ENCODE measurements around the gene RBM17. TPM values are rescaled to one million over a fixed set of nuclear protein-coding genes. Genes with fewer than 3 reads are reported as not detected.
"Not testable (repeated sequence)": the region's sequence is repeated elsewhere in the genome, so short reads cannot be mapped to it uniquely, and the experiment has no call there.

Gene RBM17
- 75.9 TPM for polyA plus RNA-seq (2013, experiment 1 of 2)
- polyA plus RNA-seq (2013, experiment 2 of 2): 76.3 TPM

DNA sequence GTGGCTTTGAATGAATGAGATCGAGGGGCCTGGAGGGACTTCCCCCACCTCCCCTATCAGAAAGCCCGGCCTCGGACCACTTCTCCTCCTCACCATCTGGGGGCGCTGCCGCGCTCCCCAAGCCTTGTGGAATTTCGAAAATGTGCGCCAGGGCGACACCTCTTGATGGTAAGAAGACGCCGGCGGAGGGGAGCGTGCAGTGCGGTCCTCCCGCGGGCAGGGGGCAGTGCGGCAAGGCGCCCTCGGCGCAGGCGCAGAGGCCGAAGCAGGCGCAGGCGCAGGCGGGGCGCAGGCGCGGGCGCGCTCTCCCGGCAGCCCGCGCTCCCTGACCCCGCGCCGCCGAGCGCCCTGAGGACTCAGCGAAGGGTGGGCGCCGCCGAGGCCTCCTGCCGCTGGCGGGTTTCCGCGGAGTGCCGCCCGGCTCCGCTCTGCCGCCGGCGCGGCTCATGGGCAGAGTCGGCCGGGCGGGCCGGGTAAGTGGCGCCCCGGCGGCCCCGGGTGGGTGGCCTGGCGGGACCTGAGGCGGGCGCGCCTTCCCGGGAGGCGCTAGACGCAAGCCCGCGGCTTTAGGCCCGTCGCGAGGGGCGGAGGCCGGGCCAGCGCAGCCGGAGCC, at the start of gene RBM17:
TSS of gene RBM17 (plus strand) at position 314 of the 613 bp plus-strand sequence. CDS start 8,032 bp downstream, outside the sequence.
- Histone ChIP-seq H2BK120ac (ENCODE audit: low read depth, low read length) (no peak within 1 kb of the TSS), H2BK15ac (ENCODE audit: low read length) (no peak within 1 kb of the TSS), H2BK12ac (ENCODE audit: low read length) (no peak within 1 kb of the TSS), H3K18ac (ENCODE audit: low read length) (peak within 1 kb of the TSS; percentile 90), H4K8ac (ENCODE audit: low read depth, low read length) (no peak within 1 kb of the TSS), H3K4me3 (ENCODE audit: low read length in 2 of 2) (peak within 1 kb of the TSS; percentile 90 to 94), H3K4me1 (ENCODE audit: control insufficient read depth in 2 of 2, insufficient read depth in 1 of 2, low read depth in 1 of 2, low read length in 2 of 2) (peaks cover 3 to 5% of the 10 kb centered on the region in 2 donors), H3K23ac (ENCODE audit: low read depth, low read length, poor library complexity) (peak within 1 kb of the TSS; percentile 71), H3K27me3 (ENCODE audit: control insufficient read depth in 3 of 3, insufficient read depth in 3 of 3, low read depth in 1 of 3, low read length in 3 of 3) (peaks cover 0 to 7% (median 0%) of the 10 kb centered on the region in 3 experiments), H3K9ac (ENCODE audit: low read depth, low read length, poor library complexity) (peak within 1 kb of the TSS; percentile 97), H3K4ac (ENCODE audit: low read length) (no peak within 1 kb of the TSS), H2AK5ac (ENCODE audit: low read depth, low read length) (peak within 1 kb of the TSS; percentile 95), H3K4me2 (ENCODE audit: insufficient read depth, low read length, poor library complexity, severe bottlenecking) (peak within 1 kb of the TSS; percentile 87), H3K9me3 (replicated peaks in 1 of 2; ENCODE audit: control insufficient read depth in 2 of 2, insufficient read depth in 1 of 2, low read depth in 1 of 2, low read length in 2 of 2) (no peaks in the 10 kb centered on the region), H4K91ac (ENCODE audit: low read depth, low read length, poor library complexity) (no peak within 1 kb of the TSS), H2AFZ (ENCODE audit: low read length) (peak within 1 kb of the TSS; percentile 84), H2BK5ac (ENCODE audit: low read length) (peak within 1 kb of the TSS; percentile 88), H3K27ac (replicated peaks; ENCODE audit: low read length) (no peak within 1 kb of the TSS), H3K14ac (ENCODE audit: low read length) (peak within 1 kb of the TSS; percentile 49), H3K36me3 (replicated peaks in 1 of 2; ENCODE audit: control insufficient read depth in 2 of 2, insufficient read depth in 2 of 2, low read length in 2 of 2) (peaks cover 0 to 22% of the 10 kb centered on the region in 2 donors), H3K79me1 (ENCODE audit: low read depth, low read length) (peaks cover 7% of the 10 kb centered on the region)
- WGBS, 2 donors (ENCODE audit: extremely low coverage in 2 of 2, insufficient read length in 2 of 2, insufficient replicate concordance in 1 of 2): no CpG with 5 or more reads among the region's 77 CpGs
- DNase-seq (ENCODE audit: low spot score): peak; percentile 98

DNA sequence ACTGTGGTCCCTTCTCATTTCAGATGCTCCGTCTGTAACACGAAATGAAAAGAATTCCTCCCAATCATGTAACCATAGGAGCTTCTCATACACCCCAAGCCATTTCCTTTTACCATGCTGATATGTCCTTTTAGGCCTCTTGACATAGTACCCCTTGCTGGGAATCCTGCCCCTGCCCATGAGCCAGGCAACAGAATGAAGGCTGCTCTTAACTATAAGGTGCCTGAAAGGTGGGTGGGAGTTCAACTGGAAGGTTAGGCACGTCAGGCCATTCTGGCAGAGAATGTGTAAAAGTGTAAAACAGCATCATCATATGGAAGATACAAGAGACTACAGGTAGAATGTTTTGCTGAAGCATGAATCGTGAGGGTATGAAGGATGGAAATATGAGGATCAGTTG, 49.1 kb upstream of the RBM17 start:
- DNase-seq (ENCODE audit: low spot score): no peak
- no CpG with 5 or more reads among the region's 4 CpGs for WGBS, 2 donors (ENCODE audit: extremely low coverage in 2 of 2, insufficient read length in 2 of 2, insufficient replicate concordance in 1 of 2)

DNA sequence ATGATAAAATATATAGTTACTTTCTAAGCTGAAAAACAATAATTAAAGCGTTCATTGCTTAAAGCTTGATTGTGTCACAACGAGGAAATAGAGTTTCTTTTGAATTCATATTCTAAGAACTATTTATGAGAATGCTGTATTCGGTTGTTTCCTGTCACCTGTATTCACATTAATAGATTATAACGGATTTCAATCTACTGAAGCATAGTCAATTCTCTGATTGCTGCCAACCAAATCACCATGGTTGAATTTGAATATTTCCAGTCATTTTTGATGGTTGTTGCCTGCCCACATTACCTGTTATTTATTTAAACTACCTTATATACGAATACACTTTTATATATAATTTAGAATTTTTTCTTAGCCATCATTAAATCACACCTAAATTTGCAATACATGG, 48.6 kb upstream of the RBM17 start:
- Histone ChIP-seq H2AK5ac (ENCODE audit: low read depth, low read length) (no peak overlapping the region), H3K36me3 (replicated peaks in 1 of 2; ENCODE audit: control insufficient read depth in 2 of 2, insufficient read depth in 2 of 2, low read length in 2 of 2) (no peaks in the 10 kb centered on the region), H3K14ac (ENCODE audit: low read length) (no peak overlapping the region), H3K4ac (ENCODE audit: low read length) (no peak overlapping the region), H2BK120ac (ENCODE audit: low read depth, low read length) (no peak overlapping the region), H3K4me1 (ENCODE audit: control insufficient read depth in 2 of 2, insufficient read depth in 1 of 2, low read depth in 1 of 2, low read length in 2 of 2) (peaks cover 0 to 5% of the 10 kb centered on the region in 2 donors), H3K27me3 (ENCODE audit: control insufficient read depth in 3 of 3, insufficient read depth in 3 of 3, low read depth in 1 of 3, low read length in 3 of 3) (peaks cover 0 to 20% (median 0%) of the 10 kb centered on the region in 3 experiments), H3K79me1 (ENCODE audit: low read depth, low read length) (no peaks in the 10 kb centered on the region), H4K8ac (ENCODE audit: low read depth, low read length) (no peak overlapping the region), H2BK5ac (ENCODE audit: low read length) (no peak overlapping the region), H2BK12ac (ENCODE audit: low read length) (no peak overlapping the region), H3K4me2 (ENCODE audit: insufficient read depth, low read length, poor library complexity, severe bottlenecking) (no peak overlapping the region), H3K9me3 (replicated peaks in 1 of 2; ENCODE audit: control insufficient read depth in 2 of 2, insufficient read depth in 1 of 2, low read depth in 1 of 2, low read length in 2 of 2) (peaks cover 0 to 1% of the 10 kb centered on the region in 2 donors), H4K91ac (ENCODE audit: low read depth, low read length, poor library complexity) (no peak overlapping the region), H3K4me3 (ENCODE audit: low read length in 2 of 2) (no peak overlapping the region), H2BK15ac (ENCODE audit: low read length) (no peak overlapping the region), H3K18ac (ENCODE audit: low read length) (no peak overlapping the region), H3K27ac (replicated peaks; ENCODE audit: low read length) (no peak overlapping the region), H3K23ac (ENCODE audit: low read depth, low read length, poor library complexity) (no peak overlapping the region), H2AFZ (ENCODE audit: low read length) (no peak overlapping the region), H3K9ac (ENCODE audit: low read depth, low read length, poor library complexity) (no peak overlapping the region)
- no CpG with 5 or more reads among the region's 5 CpGs for WGBS, 2 donors (ENCODE audit: extremely low coverage in 2 of 2, insufficient read length in 2 of 2, insufficient replicate concordance in 1 of 2)
- DNase-seq (ENCODE audit: low spot score): no peak

More for the DNA sequence above, 49.1 kb upstream of the RBM17 start:
- H3K79me1 ChIP-seq (ENCODE audit: low read depth, low read length): no peaks in the 10 kb centered on the region
- H2BK120ac ChIP-seq (ENCODE audit: low read depth, low read length): no peak overlapping the region
- peaks cover 0 to 5% of the 10 kb centered on the region in 2 donors for H3K4me1 ChIP-seq (ENCODE audit: control insufficient read depth in 2 of 2, insufficient read depth in 1 of 2, low read depth in 1 of 2, low read length in 2 of 2)
- H2AK5ac ChIP-seq (ENCODE audit: low read depth, low read length): no peak overlapping the region
- H3K27ac ChIP-seq (replicated peaks; ENCODE audit: low read length): no peak overlapping the region
- no peak overlapping the region for H3K9ac ChIP-seq (ENCODE audit: low read depth, low read length, poor library complexity)
- H4K91ac ChIP-seq (ENCODE audit: low read depth, low read length, poor library complexity): no peak overlapping the region
- no peak overlapping the region for H3K4me3 ChIP-seq (ENCODE audit: low read length in 2 of 2)
- no peak overlapping the region for H3K4ac ChIP-seq (ENCODE audit: low read length)
- H2BK12ac ChIP-seq (ENCODE audit: low read length): no peak overlapping the region
- no peak overlapping the region for H3K23ac ChIP-seq (ENCODE audit: low read depth, low read length, poor library complexity)
- H3K4me2 ChIP-seq (ENCODE audit: insufficient read depth, low read length, poor library complexity, severe bottlenecking): no peak overlapping the region
- H3K36me3 ChIP-seq (replicated peaks in 1 of 2; ENCODE audit: control insufficient read depth in 2 of 2, insufficient read depth in 2 of 2, low read length in 2 of 2): no peaks in the 10 kb centered on the region
- no peak overlapping the region for H4K8ac ChIP-seq (ENCODE audit: low read depth, low read length)
- no peak overlapping the region for H2BK15ac ChIP-seq (ENCODE audit: low read length)
- no peak overlapping the region for H3K14ac ChIP-seq (ENCODE audit: low read length)
- no peak overlapping the region for H3K18ac ChIP-seq (ENCODE audit: low read length)
- no peak overlapping the region for H2AFZ ChIP-seq (ENCODE audit: low read length)
- H2BK5ac ChIP-seq (ENCODE audit: low read length): no peak overlapping the region
- peaks cover 0 to 1% of the 10 kb centered on the region in 2 donors for H3K9me3 ChIP-seq (replicated peaks in 1 of 2; ENCODE audit: control insufficient read depth in 2 of 2, insufficient read depth in 1 of 2, low read depth in 1 of 2, low read length in 2 of 2)
- H3K27me3 ChIP-seq (ENCODE audit: control insufficient read depth in 3 of 3, insufficient read depth in 3 of 3, low read depth in 1 of 3, low read length in 3 of 3): peaks cover 0 to 20% (median 0%) of the 10 kb centered on the region in 3 experiments

- peaks cover 0 to 17% (median 0%) of the 10 kb centered on the region in 3 experiments for H3K27me3 ChIP-seq (ENCODE audit: control insufficient read depth in 3 of 3, insufficient read depth in 3 of 3, low read depth in 1 of 3, low read length in 3 of 3)
Measured at GRCh38 chr10:6043377-6043776, 45.5 kb upstream of the RBM17 start.

More at GRCh38 chr10:6043377-6043776, 45.5 kb upstream of the RBM17 start:
- H3K9me3 ChIP-seq (replicated peaks in 1 of 2; ENCODE audit: control insufficient read depth in 2 of 2, insufficient read depth in 1 of 2, low read depth in 1 of 2, low read length in 2 of 2); H3K36me3 ChIP-seq (replicated peaks in 1 of 2; ENCODE audit: control insufficient read depth in 2 of 2, insufficient read depth in 2 of 2, low read length in 2 of 2); H3K4me2 ChIP-seq (ENCODE audit: insufficient read depth, low read length, poor library complexity, severe bottlenecking); H3K4me1 ChIP-seq (ENCODE audit: control insufficient read depth in 2 of 2, insufficient read depth in 1 of 2, low read depth in 1 of 2, low read length in 2 of 2); H3K27ac ChIP-seq (replicated peaks; ENCODE audit: low read length); H2AFZ ChIP-seq (ENCODE audit: low read length); H3K4me3 ChIP-seq (ENCODE audit: low read length in 2 of 2); H3K23ac ChIP-seq (ENCODE audit: low read depth, low read length, poor library complexity); H4K91ac ChIP-seq (ENCODE audit: low read depth, low read length, poor library complexity); H2BK5ac ChIP-seq (ENCODE audit: low read length); H2AK5ac ChIP-seq (ENCODE audit: low read depth, low read length); H2BK12ac ChIP-seq (ENCODE audit: low read length); DNase-seq (ENCODE audit: low spot score); H3K18ac ChIP-seq (ENCODE audit: low read length); H3K9ac ChIP-seq (ENCODE audit: low read depth, low read length, poor library complexity); H2BK15ac ChIP-seq (ENCODE audit: low read length); H2BK120ac ChIP-seq (ENCODE audit: low read depth, low read length); H3K4ac ChIP-seq (ENCODE audit: low read length); H4K8ac ChIP-seq (ENCODE audit: low read depth, low read length); H3K14ac ChIP-seq (ENCODE audit: low read length); H3K79me1 ChIP-seq (ENCODE audit: low read depth, low read length): not testable (repeated sequence)
- WGBS, 2 donors (ENCODE audit: extremely low coverage in 2 of 2, insufficient read length in 2 of 2, insufficient replicate concordance in 1 of 2): no CpG with 5 or more reads among the region's 6 CpGs

All from neuronal stem cell (in vitro differentiated cells).